Stimulated activated CD4-positive, alpha-beta T cell treated with anti-CD3 and anti-CD28 coated beads, Interleukin-4, amount 100 ng/mL, for 48 hours (primary cell): Measurements from ENCODE around the gene KLHL33.
A peak's percentile ranks its signal among the peaks of the same experiment; 100 is the strongest.
"Not testable (repeated sequence)": the region's sequence is repeated elsewhere in the genome, so short reads cannot be mapped to it uniquely, and the experiment has no call there.

Experiments
- DNase-seq, 2 donors: peaks; one replicate each; pipeline ENCODE4 v3.0.0-alpha.2; 2020; ENCODE audit warnings: low read depth in 2 of 2

Gene KLHL33

DNA sequence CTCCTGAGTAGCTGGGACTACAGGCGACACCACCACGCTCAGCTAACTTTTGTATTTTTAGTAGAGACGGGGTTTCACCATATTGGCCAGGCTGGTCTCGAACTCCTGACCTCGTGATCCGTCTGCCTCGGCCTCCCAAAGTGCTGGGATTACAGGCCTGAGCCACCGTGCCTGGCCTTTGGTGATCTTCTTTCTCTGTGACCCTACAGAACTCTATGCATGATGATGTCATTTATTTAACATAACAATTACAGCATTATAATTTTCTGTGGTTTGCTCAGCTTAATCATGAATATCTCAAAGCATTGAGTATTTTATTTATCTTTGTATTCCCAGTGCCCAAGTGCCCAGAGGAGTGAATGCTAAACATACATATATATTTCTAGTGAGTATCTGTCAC, 16.9 kb upstream of the KLHL33 start:
- not testable (repeated sequence) for DNase-seq

DNA sequence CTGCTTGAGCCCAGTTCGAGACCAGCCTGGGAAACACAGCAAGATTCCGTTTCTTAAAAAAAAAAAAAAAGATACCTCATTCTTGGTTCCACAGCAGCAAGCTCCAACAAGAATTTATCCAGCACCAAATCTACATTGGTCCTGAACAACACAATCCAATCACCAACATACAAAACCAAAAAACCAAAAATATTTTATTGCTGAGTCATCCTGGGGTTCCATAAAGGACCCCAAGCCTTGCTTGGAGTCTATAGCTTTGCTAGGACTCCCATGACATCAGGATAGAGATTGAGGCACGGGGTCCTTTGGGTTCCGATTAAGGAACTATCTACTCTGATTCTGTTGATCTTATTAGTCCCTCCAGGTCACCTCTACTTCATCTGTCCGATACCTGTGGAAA, 10.9 kb upstream of the KLHL33 start:
- DNase-seq, result no peak

DNA sequence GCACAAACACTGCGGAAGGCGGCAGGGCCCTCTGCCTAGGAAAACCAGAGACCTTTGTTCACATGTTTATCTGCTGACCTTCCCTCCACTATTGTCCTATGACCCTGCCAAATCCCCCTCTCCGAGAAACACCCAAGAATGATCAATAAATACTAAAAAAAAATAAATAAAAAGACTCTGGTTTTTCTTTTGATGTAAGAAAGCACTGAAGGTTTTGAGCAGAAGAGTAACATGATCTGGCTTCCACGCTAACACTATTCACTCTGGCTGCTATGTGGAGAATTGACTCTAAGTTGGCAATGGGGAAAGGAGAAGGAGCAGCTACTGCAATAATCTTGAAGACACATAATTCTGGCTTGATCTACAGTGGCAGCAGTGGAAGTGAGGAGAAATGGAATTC, 7.7 kb upstream of the KLHL33 start:
- DNase-seq, result not testable (repeated sequence)

DNA sequence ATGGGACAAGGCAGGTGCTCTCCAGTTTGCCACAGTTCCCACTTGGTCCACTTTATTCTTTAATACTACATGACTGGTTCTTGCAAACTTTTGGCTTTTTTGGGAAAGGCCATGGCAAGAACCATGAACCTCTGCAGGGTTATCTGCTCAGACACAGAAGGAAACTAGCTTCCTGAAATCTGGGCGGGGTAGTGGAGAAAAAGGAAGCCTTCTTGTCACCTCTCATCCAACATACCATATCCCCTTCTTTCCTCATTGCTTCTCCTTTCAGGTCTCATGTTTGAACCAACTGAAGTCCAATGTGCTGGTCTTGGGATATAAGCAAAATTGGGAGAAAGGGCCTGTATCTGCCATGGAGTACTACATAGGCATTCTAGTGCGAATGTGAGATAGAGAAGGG, 5.5 kb upstream of the KLHL33 start:
- DNase-seq, result no peak

DNA sequence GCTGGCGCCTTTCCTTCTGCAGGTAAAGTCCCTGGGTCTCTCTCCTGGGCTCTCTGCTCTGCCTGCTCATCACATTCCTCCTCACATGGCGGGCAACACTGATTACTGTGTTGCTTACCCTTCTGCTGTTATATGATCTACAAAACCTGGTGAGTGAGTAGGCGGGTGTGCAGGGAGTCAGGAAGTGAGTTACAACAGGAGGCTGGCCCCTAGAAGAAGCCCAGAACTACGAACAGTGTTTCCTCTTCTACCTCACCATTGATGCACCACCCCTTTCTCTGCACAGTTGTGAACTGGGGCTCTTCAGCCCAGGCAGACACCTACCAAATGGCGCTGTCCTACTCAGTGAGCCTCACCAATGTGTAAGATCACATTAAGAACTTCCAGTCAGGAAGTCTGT, 4.9 kb upstream of the KLHL33 start:
- peak in 1 of 2 donors; percentile 5 for DNase-seq

DNA sequence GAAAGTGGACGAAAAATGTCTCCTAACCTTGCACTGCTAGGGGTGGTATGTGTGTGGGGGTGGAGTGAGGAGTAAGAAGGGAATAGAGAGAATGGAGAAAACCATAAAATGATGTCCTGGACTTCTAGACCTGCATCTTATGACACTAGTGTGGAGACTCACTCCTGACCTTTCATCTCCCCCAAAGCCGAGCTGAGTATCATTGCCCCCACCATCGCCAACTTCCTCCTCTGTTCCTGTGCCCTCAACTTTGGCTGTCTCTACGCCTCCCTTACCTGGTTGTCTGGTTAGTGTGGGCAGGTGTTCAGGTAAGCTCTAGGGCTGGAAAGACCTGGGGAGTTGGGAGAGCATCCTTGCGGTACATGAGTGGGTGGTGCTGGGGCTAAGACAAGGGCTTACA, 4.5 kb upstream of the KLHL33 start:
- no peak for DNase-seq

DNA sequence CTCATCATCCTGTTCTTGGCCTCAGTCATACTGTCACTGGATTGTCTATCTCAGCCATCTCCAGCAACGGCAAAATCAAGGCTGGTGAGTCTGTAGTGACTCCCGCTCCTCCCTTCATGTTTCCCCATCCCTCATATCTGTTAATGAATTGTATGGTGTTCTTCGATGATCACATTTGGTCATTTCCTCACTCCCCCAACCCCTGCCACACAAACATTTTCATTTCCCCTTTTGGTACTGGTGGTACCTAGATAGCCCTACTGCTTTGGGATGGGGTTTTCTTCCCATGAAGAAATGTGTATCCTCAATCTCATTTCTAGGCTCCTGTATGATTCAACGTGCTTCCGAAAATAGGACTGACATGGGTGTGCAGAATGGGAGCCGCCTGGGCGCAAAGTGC, 2.7 kb upstream of the KLHL33 start:
- no peak for DNase-seq

DNA sequence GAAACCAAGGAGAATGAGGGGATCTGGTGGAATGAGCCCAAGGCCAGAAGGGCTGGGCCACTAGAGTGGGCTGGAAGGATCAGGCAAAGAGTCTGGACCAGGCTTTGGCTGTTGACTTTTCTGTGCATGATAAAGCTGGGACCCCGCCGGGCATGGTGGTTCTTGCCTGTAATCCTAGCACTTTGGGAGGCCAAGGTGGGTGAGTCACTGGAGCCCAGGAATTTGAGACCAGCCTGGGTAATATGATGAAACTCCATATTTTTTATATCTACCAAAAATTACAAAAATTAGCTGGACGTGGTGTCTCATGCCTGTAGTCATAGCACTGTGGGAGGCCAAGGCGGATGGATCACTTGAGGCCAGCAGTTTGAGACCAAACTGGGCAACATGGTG, 393 bp upstream of the KLHL33 start:
- no peak for DNase-seq

DNA sequence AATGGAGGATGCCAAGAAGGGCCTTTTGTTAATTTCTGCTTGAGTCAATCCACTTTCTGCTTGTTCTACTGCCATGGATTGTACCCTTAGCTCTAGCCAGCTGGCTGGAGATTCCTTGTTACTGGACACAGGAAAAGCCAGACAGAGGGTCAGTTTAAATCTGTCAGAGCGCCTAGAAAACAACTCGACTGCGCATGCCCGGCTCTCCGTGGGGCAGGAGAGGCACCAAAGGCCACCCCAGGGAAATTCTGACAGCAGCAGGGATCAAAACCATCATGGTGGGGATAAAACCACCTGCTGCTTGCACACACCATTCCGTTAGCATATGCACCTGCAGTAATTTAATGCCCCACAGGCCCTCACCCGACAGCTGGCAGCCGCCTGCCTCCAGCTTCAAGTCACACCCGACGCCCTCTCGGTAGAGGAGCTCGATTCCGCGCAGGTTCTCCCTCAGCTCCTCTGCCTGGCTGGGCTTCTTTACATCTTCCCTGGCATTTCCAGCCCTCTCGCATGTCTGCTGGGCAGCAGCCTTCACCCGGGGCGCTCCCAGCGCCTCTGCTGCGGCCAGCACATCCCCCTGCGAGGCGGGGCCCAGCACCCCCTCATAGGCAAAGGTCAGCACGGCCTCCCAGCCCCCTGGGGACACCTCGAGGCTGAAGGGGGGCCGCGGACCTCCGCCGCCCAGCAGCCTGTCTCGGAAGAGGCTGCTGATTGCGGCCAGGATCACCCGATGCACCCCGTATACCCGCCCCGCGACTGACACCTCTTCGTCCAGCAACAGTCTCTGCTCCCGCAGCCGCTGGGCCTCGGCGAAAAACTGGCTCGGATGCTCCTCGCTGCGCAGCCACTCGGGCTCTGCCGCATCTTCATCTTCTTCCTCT, 1.0 kb downstream of the KLHL33 start:
- DNase-seq, result no peak

DNA sequence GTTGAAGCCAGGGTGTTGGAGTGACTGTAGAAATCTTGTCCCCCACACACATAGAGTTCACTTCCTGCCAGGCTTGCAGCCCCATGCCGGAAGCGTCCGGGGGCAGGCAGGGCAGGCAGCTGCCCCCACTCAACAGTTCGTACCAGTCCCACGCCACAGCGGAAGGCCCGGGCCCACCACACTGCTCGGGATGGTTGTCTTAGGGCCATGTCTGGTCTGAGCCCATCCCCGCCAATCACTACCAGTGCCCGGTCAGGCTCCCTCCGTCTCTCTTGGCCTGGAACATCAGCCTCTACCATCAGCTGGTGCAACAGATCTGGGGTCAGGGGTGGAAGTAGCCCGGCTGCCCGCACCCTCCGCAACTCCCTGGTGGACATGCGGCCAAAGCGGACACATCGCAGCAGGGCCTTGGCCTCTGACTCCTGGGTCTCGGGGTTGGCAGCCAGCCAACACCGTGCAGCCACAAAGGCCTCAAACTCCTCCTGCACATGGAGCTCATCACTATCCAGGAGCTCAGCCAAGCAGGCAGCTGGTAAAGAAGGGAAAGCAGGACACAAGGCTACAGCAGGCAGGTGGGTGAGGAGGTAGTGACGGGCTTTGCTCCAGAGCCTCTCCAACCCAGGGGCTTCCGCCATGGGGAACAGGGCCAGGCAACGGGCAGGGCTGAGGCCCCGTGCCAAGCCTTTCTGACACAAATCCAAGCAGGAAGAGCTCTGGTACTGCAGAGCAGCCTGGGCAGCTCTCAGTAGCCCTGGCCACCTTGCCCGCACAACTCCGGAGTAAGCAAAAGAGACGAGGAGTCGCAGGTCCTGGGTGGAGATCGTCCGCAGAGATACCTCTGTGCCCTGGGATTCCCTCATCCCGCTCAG, 5.9 kb downstream of the KLHL33 start:
- no peak for DNase-seq

DNA sequence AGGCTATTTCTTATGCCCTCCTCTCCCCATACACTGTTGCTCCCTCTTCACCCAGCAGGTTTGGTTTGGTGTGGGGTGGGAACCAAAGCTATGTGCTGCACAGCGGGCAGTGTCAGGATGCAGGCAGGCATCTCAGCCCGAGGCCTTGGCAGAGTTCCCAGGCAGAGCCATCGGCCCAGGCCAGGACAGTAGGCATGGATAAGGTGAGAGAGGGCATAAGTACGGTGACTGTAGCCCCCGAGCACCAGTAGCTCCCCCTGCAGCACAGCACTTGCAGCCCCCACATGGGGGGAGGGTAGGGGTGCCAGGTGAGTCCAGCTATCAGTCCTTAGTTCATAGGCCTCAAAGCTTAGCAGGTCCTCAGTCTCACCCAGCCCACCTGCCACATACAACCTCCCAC, 7.2 kb downstream of the KLHL33 start:
- no peak for DNase-seq

DNA sequence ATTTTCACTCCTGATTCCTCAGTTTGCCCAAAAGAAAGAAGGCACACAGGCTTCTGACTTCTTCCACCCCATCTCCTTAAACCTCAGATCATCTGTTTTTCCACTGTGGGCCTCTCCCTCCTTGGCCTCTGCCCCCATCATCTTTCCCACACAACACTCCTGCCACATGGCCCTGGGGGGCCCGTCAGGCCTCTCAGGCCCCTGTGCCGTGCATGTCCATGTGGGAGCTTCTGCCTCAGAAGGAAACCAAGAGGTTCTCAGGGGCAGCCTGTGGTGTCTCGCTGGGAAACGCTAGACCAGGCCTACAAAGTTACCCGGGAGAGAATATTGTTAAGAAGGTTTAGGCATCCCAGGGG, 8.0 kb downstream of the KLHL33 start:
- DNase-seq, result no peak

DNA sequence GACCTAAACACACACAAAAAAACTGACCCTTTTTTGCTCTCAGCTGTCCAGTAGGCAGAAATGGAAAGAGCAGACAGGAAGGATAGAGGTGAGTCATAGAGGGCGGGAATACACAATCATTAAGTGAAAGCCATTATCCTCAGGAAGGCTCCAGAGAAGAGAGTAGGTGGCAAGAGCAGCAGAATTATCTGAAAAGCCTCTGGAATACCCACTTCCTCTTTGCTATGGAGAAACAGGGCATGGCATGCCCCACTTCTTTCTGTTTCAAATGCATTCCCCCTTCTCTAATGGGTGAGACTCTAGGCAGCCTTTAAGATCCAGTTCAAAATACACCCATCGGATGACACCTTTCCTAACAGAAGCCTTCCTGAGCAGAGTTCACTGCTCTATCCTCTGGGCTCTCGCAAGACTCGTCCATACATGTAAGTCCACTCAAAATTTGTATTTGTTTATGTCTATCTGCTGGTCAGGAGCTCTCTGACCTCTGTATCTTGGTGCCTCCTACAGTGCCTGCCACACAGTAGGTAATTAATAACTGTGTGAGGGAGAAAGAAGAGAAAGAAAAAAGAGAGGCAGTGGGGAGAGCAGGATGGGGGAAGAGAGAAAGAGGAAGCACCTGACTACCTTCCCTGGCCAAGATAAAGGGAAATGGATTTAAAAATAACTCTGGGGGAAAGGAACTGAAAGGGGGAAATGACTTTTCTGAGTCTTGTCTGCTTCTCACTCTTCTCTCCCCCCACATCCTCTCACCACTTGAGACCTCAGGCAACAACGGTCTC, 8.5 kb downstream of the KLHL33 start:
- no peak for DNase-seq

DNA sequence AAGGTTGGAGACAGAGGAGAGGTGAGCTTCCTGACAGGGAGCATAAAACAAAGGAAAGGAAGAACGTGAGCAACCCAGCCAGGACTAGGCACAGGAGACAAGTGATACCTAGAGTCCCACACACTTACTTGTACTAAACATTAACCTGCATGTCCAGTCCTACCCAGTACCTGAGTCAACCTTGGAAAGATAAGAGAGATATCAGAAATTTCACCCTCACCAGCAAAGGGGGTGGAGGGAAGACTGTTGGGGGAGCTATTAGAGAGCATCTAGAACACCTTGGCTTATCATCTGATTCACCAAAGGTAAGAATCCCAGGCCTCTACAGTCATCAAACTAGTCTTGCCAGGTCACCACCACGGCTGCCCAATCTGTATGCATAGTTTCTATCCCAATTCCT, 11.1 kb downstream of the KLHL33 start:
- DNase-seq, result no peak

DNA sequence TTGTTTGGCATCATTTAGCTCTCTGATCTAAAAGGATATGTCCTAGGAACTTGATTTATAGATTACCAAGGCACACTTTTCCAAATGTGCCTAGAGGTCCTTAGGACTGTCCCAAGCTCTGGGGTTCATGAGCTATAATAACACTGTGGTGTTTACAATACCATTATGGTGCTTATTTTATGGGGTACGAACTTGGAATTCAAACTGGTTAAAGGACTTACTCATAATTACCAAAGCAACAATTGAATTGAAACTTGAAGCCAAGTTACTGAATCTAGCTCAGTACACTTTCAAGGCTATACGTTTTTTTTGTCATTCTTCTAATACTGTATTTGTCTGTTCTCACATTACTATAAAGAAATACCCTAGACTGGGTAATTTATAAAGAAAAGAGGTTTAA, 13.1 kb downstream of the KLHL33 start:
- no peak for DNase-seq

DNA sequence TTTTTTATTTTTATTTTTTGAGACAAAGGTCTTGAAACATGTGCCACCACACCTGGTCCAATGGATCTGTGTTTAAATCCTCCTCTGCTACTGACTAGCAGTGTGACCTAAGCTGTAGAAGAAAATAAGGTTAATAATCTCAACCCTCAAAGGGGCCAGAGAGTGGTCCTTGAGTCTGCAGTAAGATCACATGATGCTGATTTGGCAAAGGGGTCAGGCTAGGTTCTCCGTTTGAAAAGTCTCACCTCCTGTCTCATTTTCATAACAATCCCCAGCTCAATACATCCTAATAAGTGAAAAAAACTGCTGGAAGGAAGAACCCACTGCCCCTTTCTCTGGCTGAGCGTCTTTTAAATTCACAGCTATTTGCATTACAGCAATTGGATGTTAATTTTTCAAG, 14.7 kb downstream of the KLHL33 start:
- DNase-seq, result no peak

DNA sequence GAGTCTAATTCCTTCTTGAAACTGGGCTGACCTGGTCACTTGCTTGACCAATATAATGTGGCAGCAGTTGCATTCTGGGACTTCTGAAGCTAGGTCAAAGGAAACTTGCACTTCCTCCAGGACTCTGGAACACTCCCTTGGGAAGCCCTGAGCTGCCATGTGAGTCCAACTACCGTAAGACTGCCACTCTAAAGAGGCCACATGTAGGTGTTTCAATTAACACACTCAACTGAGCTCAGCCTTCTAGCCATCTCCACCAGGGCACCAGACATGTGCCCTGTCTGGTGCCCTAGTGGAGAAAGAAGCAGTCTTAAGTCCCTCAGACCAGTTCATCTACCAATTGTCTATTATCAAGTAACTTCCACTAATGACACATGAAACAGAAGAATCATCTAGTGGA, 16.5 kb downstream of the KLHL33 start:
- DNase-seq, result no peak

DNA sequence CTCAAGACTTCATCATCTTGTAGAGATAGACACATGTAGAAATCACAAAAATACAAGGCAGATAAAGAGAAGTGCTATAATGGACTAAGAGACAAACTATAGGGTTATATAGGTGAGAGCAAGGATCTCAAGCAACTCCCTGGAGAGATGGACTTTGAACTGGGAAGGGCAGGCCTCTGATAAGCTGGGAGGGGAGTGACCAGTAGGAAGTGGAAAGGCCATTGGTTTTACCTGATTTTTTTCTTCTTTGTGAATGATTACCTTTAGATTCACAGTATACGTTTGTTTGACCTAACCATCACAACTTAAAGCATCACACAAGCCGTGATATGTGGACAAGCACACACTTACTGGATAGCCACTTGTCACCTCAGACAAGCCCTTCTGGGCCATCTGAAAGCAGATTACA, 17.5 kb downstream of the KLHL33 start:
- DNase-seq, result no peak

DNA sequence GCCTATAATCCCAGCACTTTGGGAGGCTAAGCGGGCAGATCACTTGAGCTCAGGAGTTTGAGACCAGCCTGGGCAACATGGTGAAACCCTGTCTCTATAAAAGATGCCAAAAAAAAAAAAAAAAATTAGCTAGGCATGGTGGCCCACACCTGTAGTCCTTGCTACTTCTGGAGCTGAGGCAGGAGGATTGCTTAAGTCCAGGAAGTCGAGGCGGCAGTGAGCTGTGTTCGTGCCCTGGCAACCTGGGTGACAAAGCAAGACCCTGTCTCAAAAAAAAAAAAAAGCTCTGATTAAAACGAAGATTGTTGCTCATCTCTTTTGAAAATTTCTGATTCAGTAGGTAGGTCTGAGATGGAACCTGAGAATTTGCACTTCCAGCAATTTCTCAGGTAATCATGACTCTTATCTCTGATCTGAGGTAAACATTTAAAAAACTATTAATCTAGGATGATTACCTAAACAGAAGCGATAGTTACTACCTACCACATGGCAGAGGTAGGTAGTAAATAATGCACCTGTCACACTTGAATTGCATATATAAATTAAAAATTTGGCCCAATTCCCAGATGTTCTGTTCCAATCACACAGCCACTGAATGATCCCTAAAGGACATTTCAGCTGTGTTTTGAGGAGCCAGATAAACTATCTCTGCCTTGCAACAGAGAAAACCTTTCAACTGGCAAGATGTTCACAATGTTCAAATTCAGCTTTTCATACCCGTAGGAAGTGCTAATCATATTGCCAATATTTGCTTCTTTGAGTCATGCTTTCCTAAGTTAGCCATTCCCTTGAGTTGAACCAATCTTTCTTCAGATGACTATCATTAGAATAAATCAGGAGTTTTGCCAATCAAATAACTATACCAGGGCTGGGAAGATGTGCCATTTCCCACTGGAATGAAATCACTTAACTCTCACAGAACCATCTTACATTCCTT, 18.4 kb downstream of the KLHL33 start:
- DNase-seq, result no peak

DNA sequence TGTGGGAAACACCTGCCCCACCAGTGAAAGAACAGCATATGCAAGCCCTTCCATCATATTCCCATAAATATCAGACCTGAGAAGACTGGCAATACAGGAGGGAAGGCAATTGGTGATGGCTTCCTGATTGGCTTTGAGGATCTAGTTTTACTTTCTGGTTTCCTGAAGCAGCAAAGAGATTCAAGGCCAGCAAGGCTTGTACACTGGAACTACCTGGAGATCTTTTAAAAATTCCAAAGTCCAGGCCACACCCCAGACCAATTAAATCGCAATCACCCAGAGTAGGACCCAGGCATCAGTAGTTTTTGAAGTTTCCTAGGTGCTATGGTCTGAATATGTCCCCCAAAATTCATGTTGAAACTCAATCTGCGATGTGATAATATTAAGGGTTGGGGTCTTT, 19.7 kb downstream of the KLHL33 start:
- no peak for DNase-seq

DNA sequence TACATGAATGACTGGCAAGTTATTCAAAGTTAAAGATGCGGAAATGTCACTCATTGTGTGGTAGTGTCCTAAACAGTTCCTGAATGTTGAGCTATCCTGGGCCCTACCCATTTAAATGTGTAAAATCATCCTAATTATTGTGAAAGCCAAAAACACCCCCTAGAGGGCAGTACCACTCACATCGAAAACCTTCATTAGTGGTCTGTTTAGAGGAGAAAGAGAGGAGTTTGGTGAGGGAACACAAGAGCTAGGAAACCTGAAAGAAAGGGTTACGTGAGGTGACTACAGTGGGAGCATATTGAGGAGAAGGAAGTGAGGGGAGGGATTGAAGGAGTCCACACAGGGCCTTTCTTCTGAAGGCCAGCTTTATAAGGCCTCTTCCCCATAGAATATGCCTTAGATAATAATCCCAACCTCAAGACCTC, 20.2 kb downstream of the KLHL33 start:
- DNase-seq, result peak in 1 of 2 donors; percentile 26
